HUES64 (cell line): ENCODE data around the gene SEC24C.
A peak's percentile ranks its signal among the peaks of the same experiment; 100 is the strongest.
"Not testable (repeated sequence)": the region's sequence is repeated elsewhere in the genome, so short reads cannot be mapped to it uniquely, and the experiment has no call there.

ENCODE experiments used
- H3K27ac ChIP-seq: 2 replicates; pipeline ENCODE4 v1.7.0; 2013; ENCODE audit warnings: low read depth, low read length, inconsistent platforms
- H3K27me3 ChIP-seq: 2 replicates; pipeline ENCODE4 v1.6.1; 2013; ENCODE audit warnings: mild to moderate bottlenecking, low read length; ENCODE audit not compliant: insufficient read depth
- H3K36me3 ChIP-seq: 2 replicates; pipeline ENCODE4 v1.6.1; 2013; ENCODE audit warnings: mild to moderate bottlenecking, low read length; ENCODE audit not compliant: insufficient read depth
- H3K4me1 ChIP-seq: 2 replicates; pipeline ENCODE4 v1.6.1; 2013; ENCODE audit warnings: mild to moderate bottlenecking, low read length, moderate library complexity; ENCODE audit not compliant: insufficient read depth
- H3K4me3 ChIP-seq: 2 replicates; pipeline ENCODE4 v1.5.1; 2013; ENCODE audit warnings: mild to moderate bottlenecking, low read length, moderate library complexity
- H3K9ac ChIP-seq: 2 replicates; pipeline ENCODE4 v1.6.1; 2013; ENCODE audit warnings: mild to moderate bottlenecking, low read depth, low read length
- H3K9me3 ChIP-seq: 2 replicates; pipeline ENCODE4 v1.6.1; 2013; ENCODE audit warnings: low read depth, low read length; ENCODE audit not compliant: insufficient read depth
- WGBS: fragments of 150-250, 120-280 bp; methylation state at CpG from one replicate; pipeline ENCODE4 v1.1.7; 2013; ENCODE audit warnings: missing lambda C conversion rate; 5-methylcytosine and 5-hydroxymethylcytosine counted together

SEC24C gene

DNA sequence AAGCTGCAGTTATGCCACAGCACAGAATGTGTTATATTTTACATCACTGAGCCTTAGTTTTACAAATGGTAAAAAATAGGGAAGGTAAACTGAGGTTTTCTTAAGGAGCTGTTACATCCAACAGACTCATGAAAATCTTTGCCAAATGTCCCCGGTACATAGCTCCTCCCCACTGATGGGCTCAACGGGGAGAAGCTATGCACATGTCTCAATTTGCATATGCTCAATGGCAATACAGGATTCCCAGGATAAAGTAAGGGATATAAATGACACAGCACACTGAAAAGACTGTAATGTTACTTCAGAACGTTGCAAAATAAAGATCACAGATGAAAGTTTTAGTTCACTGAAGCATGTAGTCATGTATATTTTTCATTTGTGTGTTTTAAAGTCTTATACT, 29.7 kb upstream of the SEC24C start:
- not testable (repeated sequence) for H3K9me3 ChIP-seq, H3K4me3 ChIP-seq, H3K4me1 ChIP-seq, H3K27me3 ChIP-seq, H3K27ac ChIP-seq, H3K9ac ChIP-seq
- 40% methylated on average over 1 of the region's 3 CpGs for WGBS
- H3K36me3 ChIP-seq: peaks cover 46% of the 10 kb centered on the region

DNA sequence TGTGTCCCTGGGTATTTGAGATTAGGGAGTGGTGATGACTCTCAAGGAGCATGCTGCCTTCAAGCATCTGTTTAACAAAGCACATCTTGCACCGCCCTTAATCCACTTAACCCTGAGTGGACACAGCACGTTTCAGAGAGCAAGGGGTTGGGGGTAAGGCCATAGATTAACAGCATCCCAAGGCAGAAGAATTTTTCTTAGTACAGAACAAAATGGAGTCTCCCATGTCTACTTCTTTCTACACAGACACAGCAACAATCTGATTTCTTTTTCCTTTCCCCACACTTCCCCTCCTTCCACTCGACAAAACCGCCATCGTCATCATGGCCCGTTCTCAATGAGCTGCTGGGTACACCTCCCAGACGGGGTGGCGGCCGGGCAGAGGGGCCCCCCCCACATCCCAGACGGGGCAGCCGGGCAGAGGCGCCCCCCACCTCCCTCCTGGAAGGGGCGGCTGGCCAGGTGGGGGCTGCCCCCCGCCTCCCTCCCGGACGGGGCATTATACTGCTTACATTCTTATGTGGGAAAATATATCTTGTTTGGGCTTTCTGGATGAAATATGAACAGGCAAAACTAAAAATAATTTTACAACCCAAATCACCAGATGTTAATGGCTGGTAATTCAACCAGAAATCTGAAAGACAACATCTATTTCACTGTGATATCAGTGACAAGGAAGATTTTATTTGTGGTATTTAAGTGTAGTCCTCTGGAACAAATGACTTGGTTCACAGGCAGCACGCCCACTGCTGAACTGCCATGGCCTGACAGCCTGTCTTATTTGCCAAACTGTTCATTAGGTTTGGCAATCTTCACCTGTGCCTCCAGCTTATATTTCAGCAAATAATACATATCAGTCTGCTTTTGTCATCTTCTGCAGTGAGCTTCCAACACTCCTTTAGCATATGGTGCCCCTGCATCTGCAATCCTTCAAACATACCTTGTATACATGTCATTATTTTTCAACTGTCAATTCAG, 28.7 kb upstream of the SEC24C start:
- not testable (repeated sequence) for H3K27me3 ChIP-seq, H3K9ac ChIP-seq, H3K4me3 ChIP-seq, H3K27ac ChIP-seq, H3K4me1 ChIP-seq, H3K9me3 ChIP-seq
- 93% methylated on average over 14 of the region's 17 CpGs for WGBS
- peaks cover 50% of the 10 kb centered on the region for H3K36me3 ChIP-seq

DNA sequence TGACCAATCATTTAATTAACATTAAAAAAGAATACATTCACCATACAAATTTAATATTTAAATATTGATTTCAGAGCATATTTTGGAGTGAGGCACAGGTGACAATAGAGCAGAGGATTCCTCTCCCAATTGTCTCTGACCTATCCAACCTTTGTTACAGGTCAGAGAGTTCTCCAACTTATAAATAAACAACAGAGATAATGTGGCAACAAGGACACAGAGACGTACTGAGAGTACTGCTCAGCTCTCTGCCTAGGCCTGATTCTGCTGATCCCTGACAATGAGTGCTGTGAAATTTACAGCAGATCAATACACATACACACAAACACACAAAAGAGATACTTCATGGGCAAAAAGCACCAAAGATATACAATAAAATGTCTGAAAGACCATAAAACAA, 27.9 kb upstream of the SEC24C start:
- H3K9ac ChIP-seq: no peak overlapping the region
- H3K9me3 ChIP-seq: no peaks in the 10 kb centered on the region
- no peak overlapping the region for H3K4me3 ChIP-seq
- WGBS: 97% methylated on average over 1 of the region's 1 CpG
- H3K27me3 ChIP-seq: no peaks in the 10 kb centered on the region
- H3K36me3 ChIP-seq: peaks cover 58% of the 10 kb centered on the region
- H3K27ac ChIP-seq: no peak overlapping the region
- H3K4me1 ChIP-seq: no peaks in the 10 kb centered on the region

DNA sequence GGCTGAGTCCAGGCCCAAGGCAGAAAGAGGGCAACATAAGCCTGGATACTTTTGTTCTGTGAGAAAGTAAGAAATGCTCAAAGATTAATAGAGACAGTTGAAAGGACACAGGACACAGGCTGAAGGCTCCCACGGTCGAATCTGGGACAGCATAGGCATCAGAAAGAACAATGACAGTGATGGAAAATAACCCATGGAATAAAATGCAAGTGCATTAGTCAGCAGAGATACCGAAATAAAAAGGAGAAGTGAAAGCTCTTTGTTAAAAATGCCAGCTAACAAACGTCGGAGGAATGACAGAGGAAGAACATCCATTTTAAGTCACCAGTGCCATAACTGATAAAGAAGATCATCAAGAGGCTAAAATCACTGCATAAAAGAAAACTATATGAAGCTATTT, 26.6 kb upstream of the SEC24C start:
- H3K9me3 ChIP-seq: no peaks in the 10 kb centered on the region
- H3K36me3 ChIP-seq: peaks cover 71% of the 10 kb centered on the region
- no peaks in the 10 kb centered on the region for H3K27me3 ChIP-seq
- no peak overlapping the region for H3K27ac ChIP-seq
- no peaks in the 10 kb centered on the region for H3K4me1 ChIP-seq
- H3K9ac ChIP-seq: no peak overlapping the region
- WGBS: 95% methylated on average over 5 of the region's 5 CpGs
- H3K4me3 ChIP-seq: no peak overlapping the region

DNA sequence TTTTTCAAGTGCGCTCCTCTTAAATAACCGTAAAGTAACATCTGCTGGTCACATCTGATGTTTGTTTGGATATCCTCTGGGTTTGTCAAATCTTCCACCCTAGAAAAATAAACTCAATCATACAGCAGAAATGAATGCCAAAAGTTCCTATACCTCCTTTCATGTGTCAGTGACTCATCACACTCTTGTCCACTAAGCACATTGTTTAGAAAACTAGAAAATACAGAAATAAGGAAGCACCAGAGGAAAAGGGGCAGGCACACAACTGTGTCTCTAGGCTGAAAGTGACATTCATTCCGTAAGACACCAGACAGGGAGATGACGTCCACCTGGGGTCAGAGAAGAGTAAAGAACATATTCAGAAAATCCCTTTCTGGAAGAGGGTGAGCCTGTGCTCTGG, 23.6 kb upstream of the SEC24C start:
- peaks cover 96% of the 10 kb centered on the region for H3K36me3 ChIP-seq
- WGBS: 97% methylated on average over 4 of the region's 4 CpGs
- H3K4me3 ChIP-seq, H3K9ac ChIP-seq, H3K27me3 ChIP-seq, H3K9me3 ChIP-seq, H3K4me1 ChIP-seq, H3K27ac ChIP-seq: not testable (repeated sequence)

DNA sequence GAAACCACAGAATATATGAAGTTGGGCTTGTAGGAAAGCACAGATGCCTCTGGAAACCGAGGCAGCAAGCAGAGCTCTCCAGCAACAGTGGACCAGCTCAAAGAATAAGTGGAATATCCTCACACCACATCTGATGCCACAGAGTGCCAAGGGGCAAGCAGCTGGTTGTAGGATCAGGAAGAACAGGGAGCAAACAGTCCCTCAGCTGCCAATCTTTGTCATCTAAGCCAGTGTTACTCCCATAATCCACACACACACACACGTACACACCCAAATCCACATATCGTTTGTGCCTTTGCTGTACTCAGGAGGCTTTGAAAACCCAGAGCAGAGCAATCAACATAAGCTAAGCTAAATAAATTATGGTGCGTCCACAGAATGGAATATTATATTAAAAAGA, 20.7 kb upstream of the SEC24C start:
- no peak overlapping the region for H3K27ac ChIP-seq
- H3K9ac ChIP-seq: no peak overlapping the region
- no peaks in the 10 kb centered on the region for H3K27me3 ChIP-seq
- no peaks in the 10 kb centered on the region for H3K4me1 ChIP-seq
- H3K36me3 ChIP-seq: peaks cover 95% of the 10 kb centered on the region
- 62% methylated on average over 3 of the region's 4 CpGs for WGBS
- H3K9me3 ChIP-seq: no peaks in the 10 kb centered on the region
- H3K4me3 ChIP-seq: no peak overlapping the region

DNA sequence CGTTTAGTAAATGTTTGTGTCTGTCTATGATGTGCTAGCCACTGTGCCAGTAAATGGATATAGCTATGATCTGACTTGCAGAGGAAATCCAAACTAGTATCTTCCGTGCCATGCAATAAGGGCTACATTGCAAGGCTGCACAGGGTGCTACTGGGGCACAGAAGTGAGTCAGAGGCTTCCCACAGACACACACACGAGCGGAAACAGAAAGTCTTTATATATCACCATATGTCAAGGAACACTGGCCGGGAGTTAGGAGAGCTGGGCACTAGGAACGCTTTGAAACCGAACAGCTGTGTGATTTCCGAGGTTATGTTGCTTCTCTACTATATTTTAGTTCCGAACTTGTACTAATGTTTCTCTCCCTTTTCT, 14.4 kb upstream of the SEC24C start:
- Histone ChIP-seq H3K9ac (peak overlapping the region; percentile 94), H3K4me3 (peak overlapping the region; percentile 95), H3K36me3 (peaks cover 44% of the 10 kb centered on the region)
- under 1% methylated on average over 5 of the region's 9 CpGs for WGBS
- H3K9me3 ChIP-seq, H3K27ac ChIP-seq, H3K4me1 ChIP-seq, H3K27me3 ChIP-seq: not testable (repeated sequence)

DNA sequence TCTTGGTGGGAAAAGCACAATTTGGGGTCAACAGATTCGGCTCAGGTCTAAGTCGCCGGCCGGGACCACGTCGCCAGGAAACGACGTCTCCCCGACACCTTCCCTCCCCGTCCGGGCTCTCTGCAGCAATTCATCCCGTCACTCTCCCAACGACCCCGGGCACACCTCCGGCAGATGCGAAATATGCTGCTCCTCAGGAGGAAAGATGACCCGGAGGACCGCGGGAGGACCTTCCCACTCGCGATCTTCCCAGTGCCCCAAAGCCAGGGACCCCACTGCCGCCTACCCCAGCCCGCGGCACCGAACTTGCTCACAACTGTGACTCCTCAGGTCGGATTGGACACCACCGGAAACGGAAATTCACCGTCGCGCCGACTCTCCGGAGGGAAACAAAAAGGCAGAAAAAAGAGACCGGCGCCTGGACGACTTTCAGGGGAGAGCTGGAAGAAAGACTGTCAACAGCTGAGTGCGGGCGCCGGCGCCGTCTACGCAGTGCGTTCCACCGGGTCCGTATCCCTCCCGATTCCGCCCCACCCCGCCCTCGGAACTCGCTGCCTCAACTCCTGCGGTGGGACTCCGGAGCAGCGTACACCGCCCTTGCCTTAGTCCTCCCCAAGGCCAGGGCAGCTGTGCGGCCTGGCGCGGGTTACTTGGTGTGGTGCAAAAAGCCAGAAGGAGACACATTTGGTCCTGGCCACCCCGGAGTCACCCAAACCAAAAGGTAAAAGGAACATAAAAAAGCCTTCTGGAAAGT, 13.8 kb upstream of the SEC24C start:
- peaks cover 39% of the 10 kb centered on the region for H3K36me3 ChIP-seq
- peak overlapping the region; percentile 95 for H3K4me3 ChIP-seq
- WGBS: under 1% methylated on average over 58 of the region's 58 CpGs
- no peaks in the 10 kb centered on the region for H3K27me3 ChIP-seq
- peak overlapping the region; percentile 83 for H3K27ac ChIP-seq
- peaks cover 3% of the 10 kb centered on the region; the same call in 1 of the 2 replicates for H3K4me1 ChIP-seq
- peak overlapping the region; percentile 94 for H3K9ac ChIP-seq
- no peaks in the 10 kb centered on the region for H3K9me3 ChIP-seq

DNA sequence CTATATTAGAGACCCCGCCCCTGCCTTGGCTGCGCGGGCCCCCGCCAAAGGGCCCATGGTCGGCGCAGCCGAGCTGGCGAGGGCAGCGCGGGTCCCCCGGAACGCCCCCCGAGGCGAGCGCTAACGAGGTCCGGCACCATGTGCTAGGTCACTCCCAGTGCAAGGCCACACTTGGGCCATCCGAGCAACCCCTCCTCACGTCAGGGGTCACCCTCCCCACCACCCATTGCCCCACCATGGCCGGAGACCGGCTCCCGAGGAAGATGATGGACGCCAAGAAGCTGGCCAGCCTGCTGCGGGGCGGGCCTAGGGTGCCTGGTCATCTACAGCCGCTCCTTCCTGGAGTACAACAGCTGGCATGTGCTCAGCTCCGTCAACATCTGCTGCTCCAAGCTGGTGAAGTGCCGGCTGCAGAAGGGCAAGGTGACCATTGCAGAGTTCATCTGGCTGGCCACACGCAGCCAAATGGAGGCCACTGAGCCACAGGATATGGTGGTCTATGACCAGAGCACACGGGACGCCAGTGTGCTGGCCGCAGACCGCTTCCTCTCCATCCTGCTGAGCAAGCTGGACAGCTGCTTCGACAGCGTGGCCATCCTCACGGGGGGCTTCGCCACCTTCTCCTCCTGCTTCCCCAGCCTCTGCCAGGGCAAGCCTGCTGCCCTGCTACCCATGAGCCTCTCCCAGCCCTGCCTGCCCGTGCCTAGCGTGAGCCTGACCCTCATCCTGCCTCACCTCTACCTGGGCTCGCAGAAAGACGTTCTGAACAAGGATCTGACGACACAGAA, 12.4 kb upstream of the SEC24C start:
- H3K4me3 ChIP-seq: no peak overlapping the region
- peaks cover 3% of the 10 kb centered on the region; the same call in 1 of the 2 replicates for H3K4me1 ChIP-seq
- H3K36me3 ChIP-seq: peaks cover 32% of the 10 kb centered on the region
- 95% methylated on average over 42 of the region's 42 CpGs for WGBS
- H3K9me3 ChIP-seq: no peaks in the 10 kb centered on the region
- no peaks in the 10 kb centered on the region for H3K27me3 ChIP-seq
- H3K27ac ChIP-seq: no peak overlapping the region
- H3K9ac ChIP-seq: no peak overlapping the region

DNA sequence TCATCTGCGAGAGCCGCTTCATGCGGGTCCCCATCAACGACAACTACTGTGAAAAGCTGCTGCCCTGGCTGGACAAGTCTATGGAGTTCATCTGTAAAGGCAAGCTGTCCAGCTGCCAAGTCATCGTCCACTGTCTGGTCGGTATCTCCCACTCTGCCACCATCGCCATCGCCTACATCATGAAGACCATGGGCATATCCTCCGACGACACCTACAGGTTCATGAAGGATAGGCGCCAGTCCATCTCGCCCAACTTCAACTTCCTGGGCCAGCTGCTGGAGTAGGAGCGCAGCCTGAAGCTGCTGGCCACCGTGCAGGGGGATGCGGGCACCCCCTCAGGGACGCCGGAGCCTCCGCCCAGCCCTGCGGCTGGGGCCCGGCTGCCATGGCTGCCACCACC, 11.7 kb upstream of the SEC24C start:
- Histone ChIP-seq H3K9me3 (no peaks in the 10 kb centered on the region), H3K27ac (no peak overlapping the region), H3K9ac (no peak overlapping the region), H3K4me1 (peaks cover 3% of the 10 kb centered on the region; the same call in 1 of the 2 replicates), H3K27me3 (no peaks in the 10 kb centered on the region), H3K36me3 (peaks cover 26% of the 10 kb centered on the region), H3K4me3 (no peak overlapping the region)
- 97% methylated on average over 20 of the region's 20 CpGs for WGBS
